Measurements from ENCODE around the gene KRT35. TPM values are rescaled to one million over a fixed set of nuclear protein-coding genes. Genes with fewer than 3 reads are reported as not detected.

Gene KRT35
- total RNA-seq, 1 donor from 2014 or later = not detected

- Mint-ChIP-seq H3K9me3 (peaks cover 4% of the 10 kb centered on the region), H3K4me1 (peaks cover 26% of the 10 kb centered on the region), H3K36me3 (peaks cover 4% of the 10 kb centered on the region), H3K27ac (no peak overlapping the region), H3K4me3 (no peak overlapping the region), H3K27me3 (ENCODE audit: low read depth) (no peaks in the 10 kb centered on the region)
- DNase-seq (ENCODE audit: low spot score in 2 of 2, unreplicated experiment in 2 of 2) = no peak
- TF ChIP-seq CTCF (IDR thresholded peaks at IDR 0.05; ENCODE audit: unreplicated experiment) = no peak
Measured at GRCh38 chr17:41456204-41456603, 24.7 kb downstream of the KRT35 start.

DNA sequence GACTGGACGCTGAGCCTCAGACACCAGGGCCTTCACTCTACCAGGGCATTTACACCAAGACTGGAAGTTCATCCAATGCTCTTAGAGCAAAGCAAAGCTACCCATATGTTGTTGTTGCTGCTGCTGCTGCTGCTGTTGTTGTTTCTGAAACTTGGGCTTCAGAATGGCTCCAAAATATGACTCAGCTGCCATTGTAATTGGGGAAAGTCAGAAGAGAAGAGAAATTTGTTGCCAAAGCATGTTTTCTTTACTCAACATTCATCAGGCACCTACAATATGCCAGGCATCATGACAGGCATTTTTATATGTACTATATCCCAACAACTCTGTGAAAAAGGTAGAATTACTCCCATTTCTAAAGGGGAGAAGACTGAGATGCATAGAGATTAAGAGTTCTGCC is 25.7 kb downstream of the KRT35 start:
- H3K36me3 Mint-ChIP-seq = peaks cover 6% of the 10 kb centered on the region
- H3K9me3 Mint-ChIP-seq = peaks cover 12% of the 10 kb centered on the region
- H3K4me1 Mint-ChIP-seq = peaks cover 21% of the 10 kb centered on the region
- H3K27me3 Mint-ChIP-seq (ENCODE audit: low read depth) = no peaks in the 10 kb centered on the region
- no peak overlapping the region for H3K27ac Mint-ChIP-seq
- no peak for DNase-seq (ENCODE audit: low spot score in 2 of 2, unreplicated experiment in 2 of 2)
- no peak for TF ChIP-seq CTCF (IDR thresholded peaks at IDR 0.05; ENCODE audit: unreplicated experiment)
- no peak overlapping the region for H3K4me3 Mint-ChIP-seq

DNA sequence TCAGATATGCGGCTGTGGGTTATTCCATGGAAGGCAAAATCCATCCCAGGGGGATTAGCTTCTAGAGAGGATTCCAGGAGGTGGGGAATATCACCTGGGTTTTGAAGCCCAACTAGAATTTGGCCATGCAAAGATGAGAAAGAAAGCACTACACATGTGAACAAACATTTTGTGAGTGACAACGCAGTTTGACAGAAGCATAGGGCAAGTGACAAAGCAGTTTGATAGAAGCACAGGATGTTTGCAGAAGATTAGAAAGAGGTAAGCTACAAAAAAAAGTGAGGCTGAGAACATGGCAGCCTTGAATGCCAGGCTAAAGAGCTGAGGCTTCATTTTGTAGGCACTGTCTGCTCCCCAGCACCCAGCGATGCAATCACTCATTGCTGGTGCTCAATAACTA is 27.9 kb downstream of the KRT35 start:
- no peak for DNase-seq (ENCODE audit: low spot score in 2 of 2, unreplicated experiment in 2 of 2)
- Mint-ChIP-seq H3K27me3 (ENCODE audit: low read depth) (no peaks in the 10 kb centered on the region), H3K9me3 (peaks cover 14% of the 10 kb centered on the region), H3K4me1 (peaks cover 9% of the 10 kb centered on the region), H3K36me3 (peaks cover 6% of the 10 kb centered on the region), H3K4me3 (no peak overlapping the region), H3K27ac (no peak overlapping the region)
- no peak for TF ChIP-seq CTCF (IDR thresholded peaks at IDR 0.05; ENCODE audit: unreplicated experiment)

DNA sequence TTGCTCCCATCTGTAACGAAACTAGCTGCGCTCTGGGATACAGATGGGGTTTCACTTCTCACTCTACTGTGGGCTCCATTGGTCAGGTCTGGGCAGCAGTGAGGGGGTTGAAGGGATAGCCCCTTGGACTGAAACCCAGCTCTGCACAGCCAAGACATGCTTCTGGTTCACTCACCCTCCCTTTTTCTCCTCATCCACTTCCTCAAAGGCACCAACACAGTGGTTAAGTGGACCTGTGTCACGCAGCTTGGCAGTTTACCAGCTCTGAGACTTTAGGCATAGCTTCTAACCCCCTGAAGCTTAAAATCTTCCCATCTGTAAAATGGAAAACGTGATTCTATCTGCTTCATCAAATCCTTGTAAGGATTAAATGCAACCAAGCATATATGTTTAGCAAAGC is 28.7 kb downstream of the KRT35 start:
- no peak for TF ChIP-seq CTCF (IDR thresholded peaks at IDR 0.05; ENCODE audit: unreplicated experiment)
- Mint-ChIP-seq H3K4me1 (peaks cover 1% of the 10 kb centered on the region), H3K9me3 (peaks cover 14% of the 10 kb centered on the region), H3K4me3 (no peak overlapping the region), H3K27me3 (ENCODE audit: low read depth) (no peaks in the 10 kb centered on the region), H3K27ac (no peak overlapping the region), H3K36me3 (peaks cover 6% of the 10 kb centered on the region)
- no peak for DNase-seq (ENCODE audit: low spot score in 2 of 2, unreplicated experiment in 2 of 2)

- Mint-ChIP-seq H3K36me3 (peaks cover 6% of the 10 kb centered on the region), H3K9me3 (peaks cover 14% of the 10 kb centered on the region), H3K4me3 (no peak overlapping the region), H3K27ac (no peak overlapping the region), H3K27me3 (ENCODE audit: low read depth) (no peaks in the 10 kb centered on the region), H3K4me1 (peaks cover 2% of the 10 kb centered on the region)
- DNase-seq (ENCODE audit: low spot score in 2 of 2, unreplicated experiment in 2 of 2) = no peak
- no peak for TF ChIP-seq CTCF (IDR thresholded peaks at IDR 0.05; ENCODE audit: unreplicated experiment)
Measured at GRCh38 chr17:41451154-41451728, 29.7 kb downstream of the KRT35 start.

GRCh38 chr17:41449008-41449407 is 31.9 kb downstream of the KRT35 start:
- H3K4me3 Mint-ChIP-seq = no peak overlapping the region
- peaks cover 5% of the 10 kb centered on the region for H3K4me1 Mint-ChIP-seq
- H3K9me3 Mint-ChIP-seq = peaks cover 14% of the 10 kb centered on the region
- no peak for DNase-seq (ENCODE audit: low spot score in 2 of 2, unreplicated experiment in 2 of 2)
- H3K27me3 Mint-ChIP-seq (ENCODE audit: low read depth) = no peaks in the 10 kb centered on the region
- TF ChIP-seq CTCF (IDR thresholded peaks at IDR 0.05; ENCODE audit: unreplicated experiment) = no peak
- H3K27ac Mint-ChIP-seq = no peak overlapping the region
- peaks cover 6% of the 10 kb centered on the region for H3K36me3 Mint-ChIP-seq
